Fibroblast of lung (primary cell): Measurements from ENCODE around the gene SDCCAG8. TPM values are rescaled to one million over a fixed set of nuclear protein-coding genes. Genes with fewer than 3 reads are reported as not detected.

ENCODE experiments used
- DNase-seq, 2 donors: peaks; one replicate each; pipeline versions ENCODE4 v3.0.0 to v3.0.0-alpha.2; 2010; ENCODE audit warnings: low read depth in 2 of 2
- H2AFZ ChIP-seq: 2 replicates; pipeline ENCODE4 v1.5.1; 2012; ENCODE audit warnings: low read length, control low read depth, inconsistent platforms
- H3K27ac ChIP-seq: 2 replicates; pipeline ENCODE4 v1.5.1; 2011; ENCODE audit warnings: low read length, control low read depth; ENCODE audit not compliant: insufficient read depth
- H3K27me3 ChIP-seq: 2 replicates; pipeline ENCODE4 v1.5.1; 2011; ENCODE audit warnings: mild to moderate bottlenecking, low read length; ENCODE audit not compliant: control insufficient read depth, insufficient read depth
- H3K36me3 ChIP-seq: 2 replicates; pipeline ENCODE4 v1.5.1; 2011; ENCODE audit warnings: low read length; ENCODE audit not compliant: control insufficient read depth, insufficient read depth
- H3K4me1 ChIP-seq: 2 replicates; pipeline ENCODE4 v1.5.1; 2011; ENCODE audit warnings: low read length; ENCODE audit not compliant: control insufficient read depth, insufficient read depth; ENCODE audit errors: extremely low read depth
- H3K4me2 ChIP-seq: 2 replicates; pipeline ENCODE4 v1.5.1; 2011; ENCODE audit warnings: low read length, control low read depth; ENCODE audit not compliant: insufficient read depth; ENCODE audit errors: extremely low read depth
- H3K4me3 ChIP-seq, 4 experiments: fragments of 200-600 bp in 1 of 4; sonication (generic) in 1 of 4; replicated peaks in 1 of 4; 2 replicates each; pipeline ENCODE4 v1.5.1; 2011 to 2016; ENCODE audit warnings: low read length in 4 of 4, low read depth in 3 of 4, mild to moderate bottlenecking in 3 of 4, control low read depth in 2 of 4, inconsistent platforms in 1 of 4, mixed read lengths in 1 of 4; ENCODE audit not compliant: insufficient read depth in 1 of 4; ENCODE audit errors: control extremely low read depth in 1 of 4
- H3K79me2 ChIP-seq: 2 replicates; pipeline ENCODE4 v1.5.1; 2012; ENCODE audit warnings: mild to moderate bottlenecking, low read length, inconsistent platforms; ENCODE audit not compliant: control insufficient read depth, insufficient read depth
- H3K9ac ChIP-seq: 2 replicates; pipeline ENCODE4 v1.5.1; 2011; ENCODE audit warnings: mild to moderate bottlenecking, low read length, control low read depth; ENCODE audit not compliant: insufficient read depth
- H3K9me3 ChIP-seq: 2 replicates; pipeline ENCODE4 v1.5.1; 2012; ENCODE audit warnings: low read depth, low read length; ENCODE audit not compliant: control insufficient read depth, insufficient read depth
- H4K20me1 ChIP-seq: 2 replicates; pipeline ENCODE4 v1.5.1; 2011; ENCODE audit warnings: low read length; ENCODE audit not compliant: control insufficient read depth, insufficient read depth; ENCODE audit errors: extremely low read depth
- EZH2 ChIP-seq: IDR thresholded peaks from 2 replicates; pipeline ENCODE4 v1.5.1; 2012; ENCODE audit warnings: low read length, control low read depth, mild to moderate bottlenecking; ENCODE audit errors: missing control alignments
- polyA plus RNA-seq, 2 donors: library from polyadenylated mRNA; depleted of rRNA in 1 of 2; stranded (reverse) in 1 of 2; unstranded in 1 of 2; fragments of >200 nt; gene quantifications; 2 replicates each; pipeline ENCODE4 v1.2.1, GENCODE V29; 2011 to 2012; ENCODE audit warnings: missing spikeins in 1 of 2
- total RNA-seq: library from RNA; depleted of rRNA; stranded (reverse); fragments of >200 nt; gene quantifications from 2 replicates; pipeline ENCODE4 v1.2.1, GENCODE V29; 2014
- TF ChIP-seq, protein P1 (sequence below), 2 donors: IDR thresholded peaks in 1 of 2; conservative IDR thresholded peaks in 1 of 2; 1 replicate in 1 of 2; 2 replicates in 1 of 2; pipeline ENCODE4 v1.5.1; 2011 to 2012; ENCODE audit warnings: low read length in 2 of 2, control low read depth in 1 of 2, inconsistent platforms in 1 of 2, low read depth in 1 of 2, mild to moderate bottlenecking in 1 of 2

SDCCAG8 gene
- total and polyA plus RNA-seq, 2 donors (not counting 1 experiment from before 2014, with no cell fraction given), result 34.8 to 53.2 TPM

DNA sequence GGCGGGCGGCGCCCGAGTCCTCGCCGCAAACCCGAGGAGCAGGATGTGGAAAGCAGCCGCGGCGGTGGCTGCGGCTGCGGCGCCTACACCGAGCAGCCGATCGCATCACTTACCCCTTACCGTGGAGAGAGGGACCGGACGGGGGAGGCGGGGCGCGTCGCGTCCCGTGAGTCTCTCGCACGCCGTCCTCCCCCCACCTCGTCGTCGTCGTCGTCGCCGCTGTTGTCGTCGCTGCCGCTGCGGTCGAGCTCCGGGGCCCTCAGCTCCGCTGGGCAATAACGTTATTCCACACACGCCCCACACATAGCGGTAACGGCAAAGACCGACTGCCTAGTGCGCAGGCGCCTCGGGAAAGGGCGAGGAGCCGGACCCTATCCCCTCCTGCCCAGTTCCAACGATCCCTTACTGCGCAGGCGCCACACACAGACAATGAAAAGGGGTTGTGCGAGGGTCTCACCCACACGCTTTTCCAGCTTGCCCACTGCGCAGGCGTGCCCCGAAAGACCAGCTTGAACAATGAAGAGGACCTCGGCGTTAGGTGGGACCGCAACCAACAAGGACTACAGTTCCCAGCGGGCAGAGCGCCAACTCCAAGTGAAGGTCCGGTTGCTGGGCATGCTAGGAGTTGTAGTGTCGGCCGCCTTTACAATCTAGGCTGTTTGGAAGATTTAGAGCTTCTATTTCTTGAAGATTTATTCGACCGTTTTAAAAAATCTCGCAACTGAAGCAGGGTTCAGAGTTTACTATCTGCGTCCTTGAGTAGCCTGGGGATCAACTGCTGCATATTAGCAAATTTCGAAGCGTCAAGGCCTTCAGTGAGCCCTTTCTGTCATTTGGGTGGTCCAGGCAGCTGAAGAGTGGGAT lies 682 bp upstream of the SDCCAG8 start, which contains the start of gene CEP170:
Gene CEP170 (minus strand): TSS at position 355 of the 864 bp plus-strand sequence. CDS start 30,001 bp downstream, outside the sequence.
- Histone ChIP-seq H3K27ac (peak within 1 kb of the TSS; percentile 96), H3K9ac (peak within 1 kb of the TSS; percentile 84), H4K20me1 (no peaks in the 10 kb centered on the region), H3K4me2 (peak within 1 kb of the TSS; percentile 85), H3K9me3 (no peaks in the 10 kb centered on the region), H2AFZ (peak within 1 kb of the TSS; percentile 81), H3K4me1 (peaks cover 2% of the 10 kb centered on the region), H3K27me3 (no peaks in the 10 kb centered on the region), H3K36me3 (no peaks in the 10 kb centered on the region), H3K79me2 (peaks cover 85% of the 10 kb centered on the region), H3K4me3 (peak within 1 kb of the TSS; percentile 88 to 97 (median 94))
- no peak for TF ChIP-seq EZH2
- TF ChIP-seq, protein P1, sequence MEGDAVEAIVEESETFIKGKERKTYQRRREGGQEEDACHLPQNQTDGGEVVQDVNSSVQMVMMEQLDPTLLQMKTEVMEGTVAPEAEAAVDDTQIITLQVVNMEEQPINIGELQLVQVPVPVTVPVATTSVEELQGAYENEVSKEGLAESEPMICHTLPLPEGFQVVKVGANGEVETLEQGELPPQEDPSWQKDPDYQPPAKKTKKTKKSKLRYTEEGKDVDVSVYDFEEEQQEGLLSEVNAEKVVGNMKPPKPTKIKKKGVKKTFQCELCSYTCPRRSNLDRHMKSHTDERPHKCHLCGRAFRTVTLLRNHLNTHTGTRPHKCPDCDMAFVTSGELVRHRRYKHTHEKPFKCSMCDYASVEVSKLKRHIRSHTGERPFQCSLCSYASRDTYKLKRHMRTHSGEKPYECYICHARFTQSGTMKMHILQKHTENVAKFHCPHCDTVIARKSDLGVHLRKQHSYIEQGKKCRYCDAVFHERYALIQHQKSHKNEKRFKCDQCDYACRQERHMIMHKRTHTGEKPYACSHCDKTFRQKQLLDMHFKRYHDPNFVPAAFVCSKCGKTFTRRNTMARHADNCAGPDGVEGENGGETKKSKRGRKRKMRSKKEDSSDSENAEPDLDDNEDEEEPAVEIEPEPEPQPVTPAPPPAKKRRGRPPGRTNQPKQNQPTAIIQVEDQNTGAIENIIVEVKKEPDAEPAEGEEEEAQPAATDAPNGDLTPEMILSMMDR (conservative IDR thresholded peaks at IDR 0.05 in 1 of 2, IDR thresholded peaks at IDR 0.05 in 1 of 2; ENCODE audit: low read depth in 1 of 2, low read length in 2 of 2), result no peak
- DNase-seq, result peak; percentile 95 to 97

DNA sequence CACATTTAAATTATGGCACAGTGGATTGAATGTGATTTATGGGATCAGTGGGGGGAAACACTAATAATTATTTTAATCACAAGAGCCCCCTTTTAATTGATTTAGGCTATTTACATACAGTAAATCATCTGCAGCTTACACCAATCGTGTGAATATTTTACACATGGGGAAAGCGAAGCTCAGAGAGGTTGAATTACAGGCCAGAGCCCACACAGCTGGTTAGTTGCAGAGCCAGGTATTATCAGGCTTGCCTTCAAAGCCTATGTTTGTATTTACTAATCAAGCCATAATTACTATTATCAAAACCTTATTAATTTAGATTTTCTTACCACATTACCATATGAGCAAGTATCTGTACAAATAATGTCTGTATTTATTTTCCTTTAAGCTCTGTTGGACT lies 749 bp downstream of the SDCCAG8 start:
- peaks cover 76% of the 10 kb centered on the region for H3K79me2 ChIP-seq
- H3K36me3 ChIP-seq, result no peaks in the 10 kb centered on the region
- peak overlapping the region; percentile 96 for H3K27ac ChIP-seq
- H2AFZ ChIP-seq, result no peak overlapping the region
- H3K4me2 ChIP-seq, result peak overlapping the region; percentile 74
- TF ChIP-seq, protein P1 (conservative IDR thresholded peaks at IDR 0.05 in 1 of 2, IDR thresholded peaks at IDR 0.05 in 1 of 2; ENCODE audit: low read depth in 1 of 2, low read length in 2 of 2), result no peak
- no peak for TF ChIP-seq EZH2
- H4K20me1 ChIP-seq, result no peaks in the 10 kb centered on the region
- H3K9ac ChIP-seq, result peak overlapping the region; percentile 81
- H3K4me3 ChIP-seq, result peak overlapping the region; percentile 88 to 96 (median 90)
- no peak for DNase-seq
- no peaks in the 10 kb centered on the region for H3K9me3 ChIP-seq
- peaks cover 2% of the 10 kb centered on the region for H3K4me1 ChIP-seq
- no peaks in the 10 kb centered on the region for H3K27me3 ChIP-seq

DNA sequence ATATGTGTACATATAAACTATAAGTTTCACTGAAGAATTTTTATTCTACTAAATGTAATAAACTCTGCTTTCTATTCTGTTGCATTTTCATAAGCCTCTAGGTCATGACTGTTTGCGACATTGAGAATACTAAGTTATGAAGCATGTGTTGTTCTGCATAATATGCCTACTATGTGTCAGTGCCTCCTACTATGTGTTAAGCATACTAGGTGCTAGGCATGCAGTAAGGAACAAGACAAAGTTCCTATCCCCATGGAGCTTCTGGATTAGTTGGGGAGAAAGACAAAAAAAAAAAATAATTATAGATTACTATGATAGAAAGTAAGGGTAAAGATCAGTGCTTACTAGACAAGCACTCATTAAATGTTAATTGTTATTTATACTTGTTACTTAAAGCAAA lies 1.3 kb downstream of the SDCCAG8 start:
- H3K9ac ChIP-seq, result no peak overlapping the region
- peak overlapping the region; percentile 88 to 96 (median 90) for H3K4me3 ChIP-seq
- peaks cover 70% of the 10 kb centered on the region for H3K79me2 ChIP-seq

More for the DNA sequence above, 1.3 kb downstream of the SDCCAG8 start:
- no peak overlapping the region for H3K27ac ChIP-seq
- peaks cover 2% of the 10 kb centered on the region for H3K4me1 ChIP-seq
- DNase-seq, result no peak
- no peaks in the 10 kb centered on the region for H4K20me1 ChIP-seq
- H3K9me3 ChIP-seq, result no peaks in the 10 kb centered on the region
- H3K36me3 ChIP-seq, result no peaks in the 10 kb centered on the region
- no peaks in the 10 kb centered on the region for H3K27me3 ChIP-seq
- H2AFZ ChIP-seq, result no peak overlapping the region
- peak overlapping the region; percentile 74 for H3K4me2 ChIP-seq
- TF ChIP-seq, protein P1 (conservative IDR thresholded peaks at IDR 0.05 in 1 of 2, IDR thresholded peaks at IDR 0.05 in 1 of 2; ENCODE audit: low read depth in 1 of 2, low read length in 2 of 2), result no peak
